Left renal pelvis (tissue), 4 donors: ENCODE data around the gene BARX2. TPM values are rescaled to one million over a fixed set of nuclear protein-coding genes. Genes with fewer than 3 reads are reported as not detected.

Experiments
- DNase-seq, 4 donors: peaks; one replicate each; pipeline ENCODE4 v3.0.0-alpha.2; 2013; ENCODE audit warnings: low read depth in 4 of 4, low spot score in 3 of 4
- polyA plus RNA-seq, 4 donors: library from polyadenylated mRNA; unstranded; fragments of 120-200 nt; gene quantifications; one replicate each; pipeline ENCODE4 v1.2.1, GENCODE V29; 2013; ENCODE audit not compliant: insufficient read length in 4 of 4

BARX2 gene
- polyA plus RNA-seq, 4 donors: 0.08 to 1.1 (median 0.67) TPM

DNA sequence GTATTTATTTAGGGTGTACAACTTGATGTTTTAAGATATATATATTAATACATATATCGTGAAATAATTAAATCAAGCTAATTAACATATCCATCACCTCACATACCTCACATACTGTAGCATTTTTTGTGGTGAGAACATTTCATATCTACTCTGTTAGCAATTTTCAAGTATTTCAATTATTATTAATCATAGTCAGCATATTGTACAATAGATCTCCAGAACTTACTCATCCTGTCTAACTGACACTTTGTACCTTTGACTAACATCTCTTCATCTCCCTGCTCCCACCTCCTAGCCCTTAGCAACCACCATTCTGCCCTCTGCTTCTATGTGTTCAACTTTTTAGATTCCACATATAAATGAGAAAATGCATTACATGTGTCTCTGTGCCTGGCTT is 108.4 kb downstream of the BARX2 start:
- no peak for DNase-seq

DNA sequence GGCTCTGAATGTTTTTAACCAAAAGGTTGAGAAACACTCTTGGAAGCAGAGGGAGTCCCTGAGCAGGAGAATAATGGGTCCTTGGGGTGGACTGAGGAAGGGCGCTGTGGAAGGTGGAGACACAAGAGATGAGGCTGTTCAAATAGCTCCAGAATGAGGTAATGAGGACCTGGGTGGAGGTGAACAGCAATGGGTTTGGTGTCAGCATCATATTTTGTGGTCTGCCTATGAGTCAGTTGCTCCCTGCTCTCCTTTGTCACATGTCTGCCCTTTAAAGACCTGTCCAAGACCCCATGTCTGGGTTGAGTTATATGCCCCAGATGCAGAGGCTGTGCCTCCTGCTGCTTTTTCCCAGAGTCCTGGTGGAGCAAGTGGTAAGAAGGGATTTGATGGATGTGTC is 113.6 kb downstream of the BARX2 start:
- no peak for DNase-seq

DNA sequence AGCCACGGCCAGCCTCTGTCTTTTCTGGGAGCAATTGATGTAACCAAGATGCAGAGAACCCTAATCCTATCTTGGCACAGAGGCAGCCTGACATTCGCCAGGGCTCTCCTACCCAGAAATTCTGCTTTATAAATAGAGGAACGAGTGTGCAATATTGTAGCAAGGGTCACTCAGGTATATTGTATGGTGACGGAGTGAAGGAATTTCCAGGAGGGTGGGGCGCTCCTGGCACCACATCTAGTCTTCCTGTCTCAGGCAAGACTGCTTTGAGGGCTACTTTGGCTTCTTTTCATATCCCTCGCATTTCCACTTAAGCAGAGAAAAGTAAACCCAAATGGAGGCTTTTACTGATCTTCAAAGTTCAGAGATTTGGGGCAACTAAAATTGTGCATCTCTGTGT is 114.4 kb downstream of the BARX2 start:
- DNase-seq: no peak

DNA sequence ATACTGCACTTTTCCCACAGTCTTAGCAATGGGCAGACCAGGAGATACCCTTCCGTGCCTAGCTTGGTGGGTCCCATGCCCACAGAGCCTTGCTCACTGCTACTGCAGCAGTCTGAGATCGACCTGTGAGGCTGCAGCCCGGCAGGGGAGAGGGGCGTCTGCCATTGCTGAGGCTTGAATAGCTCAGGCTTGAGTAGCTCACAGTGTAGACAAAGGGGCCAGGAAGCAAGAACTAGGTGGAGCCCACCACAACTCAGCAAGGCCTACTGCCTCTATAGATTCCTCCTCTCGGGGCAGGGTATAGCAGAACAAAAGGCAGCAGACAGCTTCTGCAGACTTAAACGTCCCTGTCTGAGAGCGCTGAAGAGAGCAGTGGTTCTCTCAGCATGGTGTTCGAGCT is 118.1 kb downstream of the BARX2 start:
- DNase-seq: no peak

Other genes with a start within 250 kb of the BARX2 start
- 10 to 100 TPM; 17.0 to 19.2 (median 18.0) TPM for gene ARHGAP32, start 183.5 kb upstream of the BARX2 start, polyA plus RNA-seq